ENCODE measurements around the gene ZBTB16.
A peak's percentile ranks its signal among the peaks of the same experiment; 100 is the strongest.

ZBTB16 gene

DNA sequence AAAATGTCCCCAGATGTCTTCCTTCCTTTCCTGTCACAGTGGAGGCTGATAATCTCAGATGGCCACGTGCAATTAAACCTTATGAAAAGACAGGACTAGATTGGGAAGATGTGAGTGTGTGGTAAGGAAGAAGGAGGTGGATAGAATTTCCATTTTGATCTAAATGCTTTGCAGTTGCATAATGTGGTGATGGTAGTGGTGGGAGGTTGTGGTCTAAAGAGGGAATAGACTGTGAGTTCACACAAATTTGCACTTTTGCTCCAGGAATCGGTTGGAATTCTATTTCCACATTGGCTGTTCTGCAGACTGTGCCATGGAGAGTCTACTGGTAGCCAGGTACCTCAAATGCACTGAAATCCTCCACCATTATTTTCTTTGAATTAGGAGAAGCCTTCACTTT is 93.3 kb downstream of the ZBTB16 start:
- 0 out of 2 replicates have a peak, but pooled peaks cover 4% of the 10 kb centered on the region for H3K27me3 ChIP-seq (ENCODE audit: insufficient read depth, low read length)

DNA sequence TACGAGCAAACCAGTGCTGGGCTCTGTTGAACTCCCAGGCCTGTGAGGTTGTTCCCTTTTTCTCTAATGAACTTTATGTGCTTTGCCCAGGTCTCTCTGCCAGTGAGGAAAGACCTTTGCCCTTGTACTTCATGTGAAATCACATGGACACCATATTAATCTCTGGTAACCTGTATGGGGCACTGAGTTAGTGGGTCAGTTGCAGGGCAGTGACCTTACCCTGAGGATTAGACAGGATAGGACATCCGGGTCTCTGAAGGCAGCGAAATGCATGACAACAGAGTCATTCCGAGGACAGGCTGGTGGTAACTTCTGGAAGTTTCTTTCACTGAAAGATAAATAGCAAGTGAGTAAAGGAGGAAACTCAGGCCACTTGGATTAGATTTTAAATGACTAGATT is 93.7 kb downstream of the ZBTB16 start:
- H3K27ac ChIP-seq (ENCODE audit: low read length): no peak overlapping the region
- H3K36me3 ChIP-seq (ENCODE audit: insufficient read depth, low read depth, low read length): no peaks in the 10 kb centered on the region
- H3K4me3 ChIP-seq (ENCODE audit: low read length): no peak overlapping the region
- no peaks in the 10 kb centered on the region for H3K9me3 ChIP-seq (ENCODE audit: insufficient read depth, low read depth, low read length)
- no peak overlapping the region for H3K9ac ChIP-seq (ENCODE audit: low read depth, low read length)
- 0 out of 2 replicates have a peak, but pooled peaks cover 4% of the 10 kb centered on the region for H3K27me3 ChIP-seq (ENCODE audit: insufficient read depth, low read length)
- H3K4me1 ChIP-seq (ENCODE audit: insufficient read depth, low read length): no peaks in the 10 kb centered on the region

More for the DNA sequence above, 93.3 kb downstream of the ZBTB16 start:
- Histone ChIP-seq H3K36me3 (ENCODE audit: insufficient read depth, low read depth, low read length) (no peaks in the 10 kb centered on the region), H3K4me1 (ENCODE audit: insufficient read depth, low read length) (no peaks in the 10 kb centered on the region), H3K9me3 (ENCODE audit: insufficient read depth, low read depth, low read length) (no peaks in the 10 kb centered on the region), H3K9ac (ENCODE audit: low read depth, low read length) (no peak overlapping the region), H3K4me3 (ENCODE audit: low read length) (no peak overlapping the region), H3K27ac (ENCODE audit: low read length) (no peak overlapping the region)

DNA sequence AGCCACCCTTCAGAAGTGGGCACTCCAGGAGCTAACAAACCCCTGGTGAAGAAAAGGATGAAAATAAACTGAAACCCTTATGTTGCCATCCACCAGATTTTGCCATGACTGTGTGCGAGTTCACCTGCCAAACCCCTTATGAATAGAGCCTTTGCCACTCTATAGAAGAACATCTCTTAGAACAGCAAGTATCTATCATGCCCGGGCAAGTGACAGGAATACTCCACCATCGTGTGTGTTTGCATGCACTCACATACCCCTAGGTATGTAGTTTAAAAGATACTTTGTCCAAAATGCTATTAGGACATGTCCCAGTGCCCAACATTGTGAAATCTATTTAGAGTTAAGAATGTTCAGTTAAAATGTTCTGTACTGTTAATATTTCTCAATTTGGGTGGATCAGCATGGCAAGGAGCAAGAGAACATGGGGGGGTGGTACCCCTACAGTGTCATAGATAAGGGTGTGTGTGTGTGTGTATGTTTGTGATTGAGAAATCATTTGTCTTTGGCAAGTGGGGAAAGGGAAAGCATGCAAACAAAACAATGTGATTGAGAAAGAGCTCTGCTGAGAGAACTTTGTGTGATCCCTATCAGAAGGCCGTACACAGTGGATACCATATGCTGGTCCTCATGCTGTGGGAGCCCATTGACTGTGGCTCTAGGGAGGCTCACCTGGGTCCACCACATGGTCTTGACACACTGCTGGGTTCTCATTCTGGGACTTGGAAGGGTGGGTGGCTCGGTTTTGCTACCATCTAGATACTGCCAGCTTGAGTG is 94.9 kb downstream of the ZBTB16 start:
- Histone ChIP-seq H3K36me3 (ENCODE audit: insufficient read depth, low read depth, low read length) (no peaks in the 10 kb centered on the region), H3K27ac (ENCODE audit: low read length) (no peak overlapping the region), H3K9ac (ENCODE audit: low read depth, low read length) (no peak overlapping the region), H3K4me3 (ENCODE audit: low read length) (no peak overlapping the region), H3K4me1 (ENCODE audit: insufficient read depth, low read length) (no peaks in the 10 kb centered on the region), H3K27me3 (ENCODE audit: insufficient read depth, low read length) (0 out of 2 replicates have a peak, but pooled peaks cover 4% of the 10 kb centered on the region), H3K9me3 (ENCODE audit: insufficient read depth, low read depth, low read length) (no peaks in the 10 kb centered on the region)

DNA sequence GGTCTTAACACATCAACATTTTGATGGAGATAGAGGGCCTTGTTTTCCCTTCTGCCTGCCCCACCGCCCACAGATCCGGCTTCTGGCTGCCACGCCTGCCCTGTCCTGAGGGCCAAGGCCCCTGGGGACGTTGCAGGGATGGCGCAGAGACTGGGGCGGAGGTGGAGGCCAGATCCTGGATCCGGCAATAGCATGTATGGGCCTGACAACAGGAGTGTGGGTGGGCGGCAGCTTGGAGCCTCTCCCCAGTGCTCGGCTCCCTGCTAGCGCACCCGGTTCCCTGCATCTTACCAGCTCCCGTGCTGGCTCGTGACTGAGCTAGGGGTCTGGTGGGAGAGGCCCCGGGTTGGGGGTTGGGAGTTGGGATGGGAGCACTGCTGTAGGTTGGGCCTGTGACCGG is 95.6 kb downstream of the ZBTB16 start:
- Histone ChIP-seq H3K27ac (ENCODE audit: low read length) (no peak overlapping the region), H3K9me3 (ENCODE audit: insufficient read depth, low read depth, low read length) (no peaks in the 10 kb centered on the region), H3K4me3 (ENCODE audit: low read length) (no peak overlapping the region), H3K27me3 (ENCODE audit: insufficient read depth, low read length) (0 out of 2 replicates have a peak, but pooled peaks cover 4% of the 10 kb centered on the region), H3K9ac (ENCODE audit: low read depth, low read length) (no peak overlapping the region), H3K4me1 (ENCODE audit: insufficient read depth, low read length) (peaks cover 4% of the 10 kb centered on the region; the same call in 1 of the 2 replicates), H3K36me3 (ENCODE audit: insufficient read depth, low read depth, low read length) (no peaks in the 10 kb centered on the region)

DNA sequence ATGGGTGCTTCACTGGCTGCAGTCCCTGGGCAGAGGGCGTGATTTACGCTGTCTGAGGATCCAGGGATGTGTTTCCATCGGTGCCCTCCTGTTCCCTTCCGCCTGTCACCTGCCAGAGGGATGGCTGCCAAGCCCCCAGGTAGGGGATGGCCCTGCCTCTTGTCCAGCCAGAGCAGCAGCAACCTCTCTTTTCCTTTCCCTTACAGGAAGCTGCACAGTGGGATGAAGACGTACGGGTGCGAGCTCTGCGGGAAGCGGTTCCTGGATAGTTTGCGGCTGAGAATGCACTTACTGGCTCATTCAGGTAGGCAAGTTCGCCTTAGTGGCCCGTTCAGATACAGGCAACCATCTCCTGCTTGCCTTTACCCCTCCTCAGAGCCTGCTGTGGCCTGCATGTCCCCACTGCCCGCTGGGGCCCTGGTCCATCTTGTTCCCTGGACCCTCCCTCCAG is 96.6 kb downstream of the ZBTB16 start:
- Histone ChIP-seq H3K9me3 (ENCODE audit: insufficient read depth, low read depth, low read length) (no peaks in the 10 kb centered on the region), H3K4me1 (ENCODE audit: insufficient read depth, low read length) (peaks cover 10% of the 10 kb centered on the region; the same call in 1 of the 2 replicates), H3K27me3 (ENCODE audit: insufficient read depth, low read length) (0 out of 2 replicates have a peak, but pooled peaks cover 4% of the 10 kb centered on the region), H3K9ac (ENCODE audit: low read depth, low read length) (no peak overlapping the region), H3K36me3 (ENCODE audit: insufficient read depth, low read depth, low read length) (no peaks in the 10 kb centered on the region), H3K27ac (ENCODE audit: low read length) (no peak overlapping the region), H3K4me3 (ENCODE audit: low read length) (no peak overlapping the region)

DNA sequence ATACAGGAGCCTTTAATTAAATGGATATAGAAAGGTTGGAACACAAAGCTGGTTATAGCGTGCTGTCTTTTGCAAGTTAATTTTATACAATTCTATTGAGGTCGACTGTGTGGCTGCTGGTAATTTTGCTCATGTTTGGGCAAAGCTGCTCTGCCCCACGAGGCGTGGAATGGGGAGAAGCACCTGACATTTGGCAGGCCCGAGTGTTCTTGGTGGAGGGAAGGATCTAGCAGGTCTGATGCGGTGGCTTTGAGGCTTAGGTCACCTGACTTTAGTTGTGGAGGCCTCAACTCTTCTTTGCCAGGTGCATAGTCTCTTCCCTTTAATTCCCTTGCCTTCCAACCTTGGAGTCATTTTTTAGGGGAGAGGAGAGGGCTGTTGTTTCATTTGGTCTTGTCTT is 97.3 kb downstream of the ZBTB16 start:
- Histone ChIP-seq H3K9me3 (ENCODE audit: insufficient read depth, low read depth, low read length) (no peaks in the 10 kb centered on the region), H3K9ac (ENCODE audit: low read depth, low read length) (no peak overlapping the region), H3K36me3 (ENCODE audit: insufficient read depth, low read depth, low read length) (no peaks in the 10 kb centered on the region), H3K4me3 (ENCODE audit: low read length) (no peak overlapping the region), H3K27ac (ENCODE audit: low read length) (no peak overlapping the region), H3K4me1 (ENCODE audit: insufficient read depth, low read length) (peaks cover 10% of the 10 kb centered on the region; the same call in 1 of the 2 replicates), H3K27me3 (ENCODE audit: insufficient read depth, low read length) (0 out of 2 replicates have a peak, but pooled peaks cover 4% of the 10 kb centered on the region)

DNA sequence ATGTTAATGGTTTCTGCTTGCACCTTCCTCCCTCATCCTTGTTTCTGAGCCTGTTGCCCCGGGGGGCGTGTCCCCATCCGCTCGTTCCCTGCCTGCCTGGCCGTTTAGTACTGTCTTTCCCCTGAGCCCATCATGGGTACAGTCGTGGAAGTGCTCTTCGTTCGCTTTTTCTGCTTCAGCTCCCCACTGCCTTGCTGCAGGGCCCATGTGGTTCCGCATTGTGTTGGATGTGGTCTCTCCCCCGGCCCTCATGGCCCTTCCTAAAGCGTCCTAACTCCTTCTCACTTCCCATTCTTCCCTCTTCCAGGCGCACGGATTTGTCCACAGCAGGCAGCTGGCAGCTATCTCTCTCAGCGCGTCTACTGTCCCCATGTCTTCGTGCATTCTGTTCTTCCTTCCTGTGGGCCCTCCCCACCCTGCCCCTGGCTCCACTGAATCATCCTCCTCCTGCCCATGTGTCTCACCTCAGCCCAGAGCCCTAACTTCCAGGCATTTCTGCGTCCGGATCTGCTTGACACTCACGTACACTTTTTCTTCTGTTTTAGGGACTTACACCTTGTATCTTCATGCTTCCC is 98.1 kb downstream of the ZBTB16 start:
- H3K9ac ChIP-seq (ENCODE audit: low read depth, low read length): no peak overlapping the region
- peaks cover 10% of the 10 kb centered on the region; the same call in 1 of the 2 replicates for H3K4me1 ChIP-seq (ENCODE audit: insufficient read depth, low read length)
- H3K27me3 ChIP-seq (ENCODE audit: insufficient read depth, low read length): 0 out of 2 replicates have a peak, but pooled peaks cover under 1% of the 10 kb centered on the region
- H3K4me3 ChIP-seq (ENCODE audit: low read length): no peak overlapping the region
- H3K27ac ChIP-seq (ENCODE audit: low read length): no peak overlapping the region
- H3K9me3 ChIP-seq (ENCODE audit: insufficient read depth, low read depth, low read length): no peaks in the 10 kb centered on the region
- H3K36me3 ChIP-seq (ENCODE audit: insufficient read depth, low read depth, low read length): no peaks in the 10 kb centered on the region

DNA sequence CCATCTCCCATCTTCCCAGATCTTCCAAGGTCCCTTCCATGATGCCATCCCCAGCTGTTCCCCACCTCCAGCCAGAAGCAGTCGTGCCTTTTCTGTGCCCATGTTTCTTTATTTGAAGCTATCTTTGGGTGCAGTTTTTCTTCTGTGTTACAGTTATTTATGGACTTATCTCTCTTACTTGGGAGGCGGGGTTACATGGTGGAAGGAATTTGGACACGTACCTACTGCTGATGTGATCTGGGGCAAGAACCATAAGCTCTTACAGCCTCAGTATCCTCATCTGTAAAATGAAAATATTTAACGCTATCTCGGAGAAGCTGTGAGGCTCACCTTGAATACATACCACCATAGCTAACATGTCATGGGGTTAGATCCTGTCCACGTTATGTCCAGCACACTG is 98.9 kb downstream of the ZBTB16 start:
- Histone ChIP-seq H3K9me3 (ENCODE audit: insufficient read depth, low read depth, low read length) (no peaks in the 10 kb centered on the region), H3K9ac (ENCODE audit: low read depth, low read length) (no peak overlapping the region), H3K36me3 (ENCODE audit: insufficient read depth, low read depth, low read length) (no peaks in the 10 kb centered on the region), H3K4me1 (ENCODE audit: insufficient read depth, low read length) (peaks cover 12% of the 10 kb centered on the region; the same call in 1 of the 2 replicates), H3K27me3 (ENCODE audit: insufficient read depth, low read length) (no peaks in the 10 kb centered on the region), H3K4me3 (ENCODE audit: low read length) (no peak overlapping the region), H3K27ac (ENCODE audit: low read length) (no peak overlapping the region)

DNA sequence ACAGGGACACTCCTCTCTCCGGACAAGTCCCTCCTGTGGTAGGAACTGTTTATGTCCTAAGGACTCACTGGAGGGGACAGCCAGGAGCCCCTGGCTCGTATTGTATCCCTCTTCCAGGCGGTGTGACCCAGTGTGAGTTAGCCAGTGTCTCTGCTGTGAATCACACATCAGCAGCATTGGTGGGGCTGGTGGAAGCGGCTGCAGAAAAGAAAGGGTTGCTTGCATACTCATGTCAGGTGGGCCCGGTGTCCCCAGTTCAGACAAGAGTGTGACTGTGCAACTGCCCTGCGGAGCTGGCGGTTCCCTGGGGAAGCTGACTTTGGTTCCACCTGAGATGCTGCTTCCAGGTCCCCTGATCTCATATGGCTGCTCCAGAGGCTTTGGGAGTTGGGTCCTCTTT is 99.4 kb downstream of the ZBTB16 start:
- H3K9me3 ChIP-seq (ENCODE audit: insufficient read depth, low read depth, low read length): no peaks in the 10 kb centered on the region
- no peak overlapping the region for H3K27ac ChIP-seq (ENCODE audit: low read length)
- H3K4me3 ChIP-seq (ENCODE audit: low read length): no peak overlapping the region
- peaks cover 13% of the 10 kb centered on the region; the same call in 1 of the 2 replicates for H3K4me1 ChIP-seq (ENCODE audit: insufficient read depth, low read length)
- H3K27me3 ChIP-seq (ENCODE audit: insufficient read depth, low read length): no peaks in the 10 kb centered on the region
- no peaks in the 10 kb centered on the region for H3K36me3 ChIP-seq (ENCODE audit: insufficient read depth, low read depth, low read length)
- H3K9ac ChIP-seq (ENCODE audit: low read depth, low read length): no peak overlapping the region

DNA sequence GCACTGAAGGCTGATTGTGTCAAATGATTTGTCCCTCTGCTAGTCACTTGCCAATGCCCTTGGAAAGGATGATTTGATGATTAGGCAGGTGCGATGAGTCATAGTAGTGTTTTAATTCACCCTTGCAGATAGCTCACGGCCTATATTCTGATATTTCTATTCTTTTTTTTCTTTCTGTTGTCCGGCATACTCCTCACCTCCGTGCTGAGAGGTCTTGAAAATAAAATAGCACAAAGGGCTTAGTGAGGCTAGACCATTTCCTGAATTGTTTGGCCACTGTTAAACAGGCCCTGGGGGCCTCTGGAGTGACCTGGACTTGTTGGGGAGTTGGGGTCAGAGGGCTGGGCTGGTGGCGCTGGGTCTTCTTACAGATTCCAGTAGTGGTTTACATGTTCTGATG is 99.8 kb downstream of the ZBTB16 start:
- Histone ChIP-seq H3K27ac (ENCODE audit: low read length) (no peak overlapping the region), H3K27me3 (ENCODE audit: insufficient read depth, low read length) (no peaks in the 10 kb centered on the region), H3K4me3 (ENCODE audit: low read length) (no peak overlapping the region), H3K9me3 (ENCODE audit: insufficient read depth, low read depth, low read length) (no peaks in the 10 kb centered on the region), H3K4me1 (ENCODE audit: insufficient read depth, low read length) (peaks cover 13% of the 10 kb centered on the region; the same call in 1 of the 2 replicates), H3K36me3 (ENCODE audit: insufficient read depth, low read depth, low read length) (no peaks in the 10 kb centered on the region), H3K9ac (ENCODE audit: low read depth, low read length) (no peak overlapping the region)

DNA sequence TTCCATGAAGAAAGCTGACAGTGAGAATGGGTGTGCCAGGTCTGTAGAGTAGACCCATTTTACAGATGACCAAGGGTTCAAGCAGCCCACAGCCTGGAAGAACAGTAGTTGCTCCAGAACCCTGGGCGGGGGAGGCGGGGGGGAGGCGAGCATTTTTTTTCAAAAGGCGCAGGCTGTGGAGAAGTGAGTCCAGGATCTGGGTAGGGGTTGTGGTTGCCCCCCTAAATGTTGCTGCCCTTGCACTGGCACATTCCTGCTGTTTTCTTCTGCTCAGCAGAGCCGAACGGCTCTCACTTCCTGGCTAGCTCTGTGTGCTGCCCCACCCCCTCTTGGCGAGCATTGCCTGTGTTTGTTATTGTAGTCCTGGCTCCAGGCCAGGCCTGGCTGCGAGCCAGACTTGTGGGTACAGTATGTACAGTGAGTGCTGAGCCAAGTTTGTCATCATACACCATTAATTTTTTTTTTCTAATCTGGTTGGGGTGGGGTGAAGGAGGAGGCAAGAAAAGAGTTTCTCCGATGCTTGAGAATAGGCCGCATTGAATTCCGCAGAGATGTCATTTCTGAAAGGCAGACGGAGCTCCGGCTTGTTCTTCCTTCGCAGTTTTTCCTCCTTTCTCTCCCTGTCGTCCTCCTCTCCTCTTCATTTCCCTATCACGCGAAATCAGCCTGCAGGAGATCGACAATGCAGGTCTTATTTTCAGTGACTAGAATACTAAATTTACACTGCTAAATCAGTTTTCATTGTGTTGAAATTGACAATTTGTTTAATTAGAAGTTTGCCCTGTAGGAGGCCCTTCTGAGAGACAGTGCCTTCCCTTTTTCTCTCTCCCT is 100.5 kb downstream of the ZBTB16 start:
- Histone ChIP-seq H3K4me1 (ENCODE audit: insufficient read depth, low read length) (peaks cover 13% of the 10 kb centered on the region; the same call in 1 of the 2 replicates), H3K4me3 (ENCODE audit: low read length) (no peak overlapping the region), H3K9ac (ENCODE audit: low read depth, low read length) (peak overlapping the region; percentile 39; the same call in 1 of the 2 replicates), H3K9me3 (ENCODE audit: insufficient read depth, low read depth, low read length) (no peaks in the 10 kb centered on the region), H3K27ac (ENCODE audit: low read length) (no peak overlapping the region), H3K27me3 (ENCODE audit: insufficient read depth, low read length) (no peaks in the 10 kb centered on the region), H3K36me3 (ENCODE audit: insufficient read depth, low read depth, low read length) (no peaks in the 10 kb centered on the region)

All from iPS-20b (cell line).